Thoracic aorta (tissue), 2 donors: ENCODE measurements around the gene RBKS. TPM values are rescaled to one million over a fixed set of nuclear protein-coding genes. Genes with fewer than 3 reads are reported as not detected.
"Not testable (repeated sequence)": the region's sequence is repeated elsewhere in the genome, so short reads cannot be mapped to it uniquely, and the experiment has no call there.

Experiments used
- ATAC-seq: fragments of 150-250 bp; one replicate; pipeline ENCODE4 v1.8.0; 2017; ENCODE audit warnings: low read depth; ENCODE audit not compliant: insufficient number of reproducible peaks, low FRiP score
- DNase-seq: peaks from one replicate; pipeline ENCODE4 v3.0.0-alpha.2; 2020; ENCODE audit warnings: low spot score
- H3K27ac ChIP-seq, 2 donors: fragments of 200-600 bp; sonication (generic); 1 replicate in 1 of 2; 2 replicates in 1 of 2; pipeline ENCODE4 v1.5.1; 2016; ENCODE audit warnings: mild to moderate bottlenecking in 2 of 2, moderate library complexity in 2 of 2
- H3K27me3 ChIP-seq: fragments of 200-600 bp; sonication (generic); replicated peaks from 2 replicates; pipeline ENCODE4 v1.6.0; 2016; ENCODE audit warnings: mild to moderate bottlenecking; ENCODE audit not compliant: insufficient read depth
- H3K36me3 ChIP-seq: fragments of 200-600 bp; sonication (generic); one replicate; pipeline ENCODE4 v1.5.1; 2016
- H3K4me1 ChIP-seq, 2 donors: fragments of 200-600 bp; sonication (generic); 1 replicate in 1 of 2; 2 replicates in 1 of 2; pipeline versions ENCODE4 v1.5.1 to v1.6.0; 2016; ENCODE audit warnings: low read depth in 2 of 2, mild to moderate bottlenecking in 1 of 2; ENCODE audit not compliant: control insufficient read depth in 1 of 2
- H3K4me3 ChIP-seq: fragments of 200-600 bp; sonication (generic); 2 replicates; pipeline ENCODE4 v1.5.1; 2016; ENCODE audit warnings: mild to moderate bottlenecking
- H3K9me3 ChIP-seq: fragments of 200-600 bp; sonication (generic); 2 replicates; pipeline ENCODE4 v1.5.1; 2016
- total RNA-seq, 2 donors: library from RNA; depleted of rRNA; stranded (reverse); fragments of >200 nt; gene quantifications; one replicate each; pipeline versions ENCODE4 v1.1.0 to v1.2.3, GENCODE V29; 2016
- TF ChIP-seq, protein P1 (sequence below): fragments of 200-600 bp; sonication (generic); IDR thresholded peaks from one replicate; pipeline ENCODE4 v1.5.1; 2019; ENCODE audit warnings: antibody characterized with exemption

Gene RBKS
- total RNA-seq, 2 donors from 2014 or later, result 3.1 to 5.0 TPM

DNA sequence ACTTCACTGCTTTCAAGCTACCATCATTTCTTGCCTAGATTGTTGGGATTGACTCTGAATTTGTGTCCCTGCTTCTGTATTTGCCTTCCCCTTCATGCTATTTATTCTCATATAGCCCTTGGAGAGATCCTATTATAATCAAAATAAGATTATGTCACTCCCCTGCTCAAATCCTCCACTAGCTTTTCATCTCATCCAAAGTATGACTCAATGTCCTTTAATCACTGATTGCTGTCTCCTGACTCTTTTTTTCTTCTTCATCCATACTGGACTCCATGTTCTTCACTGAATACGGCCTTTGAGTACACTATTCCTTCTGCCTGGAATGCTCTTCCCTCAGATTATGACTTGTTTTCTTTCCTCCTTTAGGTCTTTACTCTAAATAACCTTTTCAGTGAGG, 5.0 kb downstream of the RBKS start:
- ATAC-seq (no peak), DNase-seq (no peak)
- Histone ChIP-seq H3K27ac (peak overlapping the region in 1 of 2 donors; percentile 22), H3K27me3 (no peaks in the 10 kb centered on the region), H3K9me3 (no peaks in the 10 kb centered on the region), H3K4me3 (no peak overlapping the region), H3K4me1 (peaks cover 14 to 24% of the 10 kb centered on the region in 2 donors), H3K36me3 (no peaks in the 10 kb centered on the region)
- TF ChIP-seq, protein P1, sequence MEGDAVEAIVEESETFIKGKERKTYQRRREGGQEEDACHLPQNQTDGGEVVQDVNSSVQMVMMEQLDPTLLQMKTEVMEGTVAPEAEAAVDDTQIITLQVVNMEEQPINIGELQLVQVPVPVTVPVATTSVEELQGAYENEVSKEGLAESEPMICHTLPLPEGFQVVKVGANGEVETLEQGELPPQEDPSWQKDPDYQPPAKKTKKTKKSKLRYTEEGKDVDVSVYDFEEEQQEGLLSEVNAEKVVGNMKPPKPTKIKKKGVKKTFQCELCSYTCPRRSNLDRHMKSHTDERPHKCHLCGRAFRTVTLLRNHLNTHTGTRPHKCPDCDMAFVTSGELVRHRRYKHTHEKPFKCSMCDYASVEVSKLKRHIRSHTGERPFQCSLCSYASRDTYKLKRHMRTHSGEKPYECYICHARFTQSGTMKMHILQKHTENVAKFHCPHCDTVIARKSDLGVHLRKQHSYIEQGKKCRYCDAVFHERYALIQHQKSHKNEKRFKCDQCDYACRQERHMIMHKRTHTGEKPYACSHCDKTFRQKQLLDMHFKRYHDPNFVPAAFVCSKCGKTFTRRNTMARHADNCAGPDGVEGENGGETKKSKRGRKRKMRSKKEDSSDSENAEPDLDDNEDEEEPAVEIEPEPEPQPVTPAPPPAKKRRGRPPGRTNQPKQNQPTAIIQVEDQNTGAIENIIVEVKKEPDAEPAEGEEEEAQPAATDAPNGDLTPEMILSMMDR, result no peak

DNA sequence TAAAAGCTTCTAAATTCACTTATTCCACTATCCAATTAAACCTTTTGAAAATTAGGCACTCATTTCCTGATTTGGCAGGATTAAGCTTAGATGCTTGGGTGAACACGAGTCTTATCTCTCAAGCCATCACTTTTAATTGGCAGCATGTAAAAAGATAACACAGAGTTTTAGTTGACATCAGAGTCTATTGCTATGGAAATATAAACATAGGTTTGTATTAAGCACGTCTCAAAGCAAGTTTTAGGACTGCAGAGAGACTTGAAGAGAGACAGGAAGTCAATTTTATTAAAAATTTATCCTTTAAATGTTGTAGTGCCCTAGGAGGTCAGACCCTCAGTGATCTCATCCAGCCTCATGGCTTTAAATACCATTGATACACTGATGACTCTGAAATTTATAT, 5.6 kb downstream of the RBKS start:
- Histone ChIP-seq H3K36me3 (no peaks in the 10 kb centered on the region), H3K9me3 (no peaks in the 10 kb centered on the region), H3K4me1 (peaks cover 14 to 22% of the 10 kb centered on the region in 2 donors), H3K27me3 (no peaks in the 10 kb centered on the region), H3K27ac (no peak overlapping the region), H3K4me3 (no peak overlapping the region)
- DNase-seq (no peak), ATAC-seq (no peak)
- TF ChIP-seq, protein P1, result no peak

DNA sequence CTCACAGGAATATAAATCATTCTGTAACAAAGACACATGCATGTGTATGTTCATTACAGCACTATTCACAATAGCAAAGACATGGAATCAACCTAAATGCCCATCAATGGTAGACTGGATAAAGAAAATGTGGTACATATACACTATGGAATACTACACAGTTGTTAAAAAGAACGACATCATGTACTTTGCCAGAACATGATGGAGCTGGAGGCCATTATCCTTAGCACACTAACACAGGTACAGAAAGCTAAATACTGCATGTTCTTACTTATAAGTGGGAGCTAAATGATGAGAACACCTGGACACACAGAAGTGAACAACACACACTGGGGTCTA, 7.6 kb downstream of the RBKS start:
- not testable (repeated sequence) for H3K27ac ChIP-seq, ATAC-seq, H3K9me3 ChIP-seq, H3K4me1 ChIP-seq, H3K27me3 ChIP-seq, DNase-seq, H3K36me3 ChIP-seq, H3K4me3 ChIP-seq

DNA sequence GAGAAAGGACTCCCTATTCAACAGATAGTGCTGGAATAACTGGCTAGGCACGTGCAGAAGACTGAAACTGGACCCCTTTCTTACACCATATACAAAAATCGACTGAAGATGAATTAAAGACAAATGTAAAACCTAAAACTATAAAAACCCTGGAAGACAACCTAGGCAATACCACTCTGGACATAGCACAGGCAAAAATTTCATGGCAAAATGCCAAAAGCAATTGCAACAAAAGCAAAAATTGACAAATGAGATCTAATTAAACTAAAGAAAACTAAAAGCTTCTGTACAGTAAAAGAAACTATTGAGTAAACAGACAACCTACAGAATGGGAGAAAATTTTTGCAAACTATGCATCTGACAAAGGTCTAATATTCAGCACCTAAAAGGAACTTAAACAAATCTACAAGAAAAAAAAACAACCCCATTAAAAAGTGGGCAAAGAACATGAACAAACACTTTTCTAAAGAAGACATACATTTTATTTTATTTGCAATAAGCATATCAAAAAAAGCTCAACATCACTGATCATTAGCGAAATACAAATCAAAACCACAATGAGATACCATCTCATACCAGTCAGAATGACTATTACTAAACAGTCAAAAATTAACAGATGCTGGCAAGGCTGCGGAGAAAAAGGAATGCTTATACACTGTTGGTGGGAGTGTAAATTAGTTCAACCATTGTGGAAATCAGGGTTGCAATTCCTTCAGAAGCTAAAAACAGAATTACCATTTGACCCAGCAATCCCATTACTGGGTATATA, 8.2 kb downstream of the RBKS start:
- not testable (repeated sequence) for ATAC-seq, H3K4me1 ChIP-seq, H3K36me3 ChIP-seq, H3K27ac ChIP-seq, DNase-seq, H3K4me3 ChIP-seq, H3K27me3 ChIP-seq, H3K9me3 ChIP-seq

DNA sequence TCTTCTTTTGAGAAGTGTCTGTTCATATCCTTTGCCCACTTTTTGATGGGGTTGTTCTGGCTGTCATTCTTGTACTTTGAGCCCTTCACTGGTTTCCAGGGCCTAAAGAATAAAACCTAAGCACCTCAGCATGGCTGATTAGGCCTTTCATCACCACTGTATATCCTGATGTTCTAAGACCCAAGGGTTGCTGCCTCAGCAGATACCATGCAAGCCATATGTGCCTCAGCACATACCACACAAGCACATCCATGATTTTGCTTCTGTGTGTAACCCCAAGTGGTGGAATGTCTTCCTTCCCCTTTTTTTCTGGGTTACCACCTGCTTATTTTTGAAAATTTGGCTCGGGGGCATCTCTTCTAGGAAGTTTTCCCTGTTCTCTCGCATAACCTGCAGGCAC, 11.4 kb downstream of the RBKS start:
- Histone ChIP-seq H3K9me3 (peaks cover 5% of the 10 kb centered on the region), H3K36me3 (no peaks in the 10 kb centered on the region), H3K4me1 (no peaks in the 10 kb centered on the region), H3K27ac (no peak overlapping the region), H3K4me3 (no peak overlapping the region), H3K27me3 (no peaks in the 10 kb centered on the region)
- TF ChIP-seq, protein P1, result no peak
- ATAC-seq (no peak), DNase-seq (no peak)

DNA sequence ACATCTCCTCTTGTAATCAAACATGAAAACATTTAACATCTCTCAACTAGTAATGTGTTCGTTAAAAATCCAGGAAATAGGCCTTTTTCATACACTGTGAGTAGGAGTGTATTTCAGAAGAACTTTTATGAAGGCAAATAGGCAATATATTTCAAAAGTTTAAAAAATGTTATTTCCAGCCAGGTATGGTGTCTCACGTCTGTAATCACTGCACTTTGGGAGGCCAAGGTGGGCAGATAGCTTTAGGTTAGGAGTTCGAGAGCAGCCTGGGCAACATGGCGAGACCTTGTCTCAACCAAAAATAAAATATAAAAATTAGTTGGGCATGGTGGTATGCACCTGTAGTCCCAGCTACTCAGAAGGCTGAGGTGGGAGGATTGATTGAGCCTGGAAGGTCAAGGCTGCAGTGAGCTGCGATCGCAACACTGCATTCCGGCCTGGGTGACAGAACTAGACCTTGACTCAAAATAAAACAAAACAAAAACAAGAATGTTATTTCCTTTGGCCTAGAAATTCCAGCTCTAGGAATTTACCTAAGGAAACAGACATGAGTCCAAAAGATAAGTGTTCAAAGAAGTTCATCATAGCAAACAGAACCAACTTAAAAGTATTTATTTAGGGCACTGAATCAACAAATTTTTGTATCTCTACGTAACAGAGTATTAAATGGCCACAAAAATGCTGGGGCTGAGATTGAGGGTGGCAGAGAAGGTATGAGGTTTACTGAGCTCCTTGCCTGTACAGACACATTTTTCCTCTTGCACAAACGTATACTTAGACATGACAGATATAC, 14.9 kb downstream of the RBKS start:
- TF ChIP-seq, protein P1, result no peak
- H3K27me3 ChIP-seq, result no peaks in the 10 kb centered on the region
- no peak overlapping the region for H3K4me3 ChIP-seq
- ATAC-seq (no peak), DNase-seq (no peak)
- H3K27ac ChIP-seq, result no peak overlapping the region
- no peaks in the 10 kb centered on the region for H3K4me1 ChIP-seq
- H3K9me3 ChIP-seq, result peaks cover 5% of the 10 kb centered on the region
- H3K36me3 ChIP-seq, result no peaks in the 10 kb centered on the region
